ENCODE measurements around the gene PITPNC1.
A peak's percentile ranks its signal among the peaks of the same experiment; 100 is the strongest.

PITPNC1 gene

DNA sequence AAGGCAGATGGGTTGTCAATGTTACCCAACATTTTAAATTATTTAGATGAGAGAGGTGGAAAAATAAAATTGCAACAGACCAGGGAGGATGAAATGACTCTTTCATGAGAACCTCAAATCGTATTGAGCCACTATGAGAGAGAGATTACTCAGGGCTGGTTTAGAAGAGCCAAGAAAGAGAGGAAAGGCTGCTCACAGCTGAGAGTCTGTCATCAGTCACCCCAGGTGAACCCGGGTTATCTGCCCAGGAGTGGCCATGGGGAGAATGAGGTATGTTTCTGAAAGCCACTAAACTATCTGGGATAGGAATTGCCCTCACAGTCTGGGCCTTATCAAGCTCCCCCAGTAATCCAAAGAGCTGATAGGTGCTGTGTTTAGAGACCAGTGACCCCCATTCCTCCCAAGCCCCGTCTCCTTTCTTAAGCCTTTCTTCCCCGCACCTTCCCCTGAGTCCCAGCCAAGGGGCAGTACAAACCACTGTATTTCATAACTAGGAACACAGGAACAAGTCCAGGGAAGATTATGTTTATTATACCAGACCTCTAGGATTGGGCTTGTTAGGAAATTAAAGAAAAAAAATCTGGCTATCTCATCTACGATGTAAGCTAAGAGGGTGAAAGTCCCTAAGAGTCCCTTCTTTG is 181.8 kb downstream of the PITPNC1 start:
- Histone ChIP-seq H3K79me2 (ENCODE audit: low read length) (no peaks in the 10 kb centered on the region), H3K9me2 (replicated peaks; ENCODE audit: insufficient read depth, low read length) (no peaks in the 10 kb centered on the region), H3K4me1 (ENCODE audit: low read length) (no peaks in the 10 kb centered on the region), H3K27ac (ENCODE audit: low read length) (no peak overlapping the region), H4K20me1 (ENCODE audit: insufficient read depth, low read length) (no peaks in the 10 kb centered on the region), H3K27me3 (replicated peaks; ENCODE audit: insufficient read depth, low read length) (no peaks in the 10 kb centered on the region), H3K4me2 (ENCODE audit: low read depth, low read length) (no peak overlapping the region), H3F3A (ENCODE audit: insufficient read depth, low read length) (no peaks in the 10 kb centered on the region), H2AFZ (ENCODE audit: low read length) (no peak overlapping the region), H3K36me3 (replicated peaks; ENCODE audit: insufficient read depth, low read length) (no peaks in the 10 kb centered on the region), H3K4me3 (ENCODE audit: low read length) (no peak overlapping the region), H3K9ac (ENCODE audit: low read length) (no peak overlapping the region), H3K9me3 (replicated peaks; ENCODE audit: insufficient read depth, low read length) (no peaks in the 10 kb centered on the region)
- DNase-seq: no peak
- no peak for TF ChIP-seq EZH2 (optimal IDR thresholded peaks at IDR 0.05; ENCODE audit: low read depth, low read length)
- no peak for TF ChIP-seq EZH2phosphoT487 (IDR thresholded peaks at IDR 0.05; ENCODE audit: low read length)
- TF ChIP-seq, protein P1, sequence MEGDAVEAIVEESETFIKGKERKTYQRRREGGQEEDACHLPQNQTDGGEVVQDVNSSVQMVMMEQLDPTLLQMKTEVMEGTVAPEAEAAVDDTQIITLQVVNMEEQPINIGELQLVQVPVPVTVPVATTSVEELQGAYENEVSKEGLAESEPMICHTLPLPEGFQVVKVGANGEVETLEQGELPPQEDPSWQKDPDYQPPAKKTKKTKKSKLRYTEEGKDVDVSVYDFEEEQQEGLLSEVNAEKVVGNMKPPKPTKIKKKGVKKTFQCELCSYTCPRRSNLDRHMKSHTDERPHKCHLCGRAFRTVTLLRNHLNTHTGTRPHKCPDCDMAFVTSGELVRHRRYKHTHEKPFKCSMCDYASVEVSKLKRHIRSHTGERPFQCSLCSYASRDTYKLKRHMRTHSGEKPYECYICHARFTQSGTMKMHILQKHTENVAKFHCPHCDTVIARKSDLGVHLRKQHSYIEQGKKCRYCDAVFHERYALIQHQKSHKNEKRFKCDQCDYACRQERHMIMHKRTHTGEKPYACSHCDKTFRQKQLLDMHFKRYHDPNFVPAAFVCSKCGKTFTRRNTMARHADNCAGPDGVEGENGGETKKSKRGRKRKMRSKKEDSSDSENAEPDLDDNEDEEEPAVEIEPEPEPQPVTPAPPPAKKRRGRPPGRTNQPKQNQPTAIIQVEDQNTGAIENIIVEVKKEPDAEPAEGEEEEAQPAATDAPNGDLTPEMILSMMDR (IDR thresholded peaks at IDR 0.05; ENCODE audit: low read length): no peak

DNA sequence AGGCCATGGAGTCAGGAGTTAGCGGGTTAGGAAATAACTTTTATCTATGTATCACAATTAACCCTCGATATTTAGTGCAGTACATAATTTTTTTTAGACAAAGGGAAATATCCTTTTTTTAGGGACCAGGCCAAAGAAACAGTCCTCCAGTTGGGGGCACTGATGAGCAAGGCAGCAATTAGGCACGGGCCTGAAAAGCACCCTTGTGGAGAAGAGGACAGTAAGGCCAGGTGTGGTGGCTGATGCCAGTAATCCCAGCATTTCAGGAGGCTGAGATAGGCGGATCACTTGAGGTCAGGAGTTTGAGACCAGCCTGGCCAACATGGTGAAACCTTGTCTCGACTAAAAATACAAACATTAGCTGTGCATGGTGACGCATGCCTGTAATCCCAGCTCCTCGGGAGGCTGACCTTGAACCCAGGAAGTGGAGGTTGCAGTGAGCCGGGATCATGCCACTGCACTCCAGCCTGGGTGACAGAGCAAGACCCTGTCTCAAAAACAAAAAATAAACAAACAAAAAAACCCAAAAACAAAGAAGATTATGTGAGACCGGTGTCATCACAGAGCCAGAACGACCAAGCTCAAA is 182.4 kb downstream of the PITPNC1 start:
- Histone ChIP-seq H3K79me2 (ENCODE audit: low read length) (no peaks in the 10 kb centered on the region), H3K4me1 (ENCODE audit: low read length) (no peaks in the 10 kb centered on the region), H3K9me2 (replicated peaks; ENCODE audit: insufficient read depth, low read length) (no peaks in the 10 kb centered on the region), H3K4me2 (ENCODE audit: low read depth, low read length) (no peak overlapping the region), H3K9me3 (replicated peaks; ENCODE audit: insufficient read depth, low read length) (no peaks in the 10 kb centered on the region), H3F3A (ENCODE audit: insufficient read depth, low read length) (no peaks in the 10 kb centered on the region), H2AFZ (ENCODE audit: low read length) (no peak overlapping the region), H4K20me1 (ENCODE audit: insufficient read depth, low read length) (no peaks in the 10 kb centered on the region), H3K27ac (ENCODE audit: low read length) (no peak overlapping the region), H3K27me3 (replicated peaks; ENCODE audit: insufficient read depth, low read length) (no peaks in the 10 kb centered on the region), H3K9ac (ENCODE audit: low read length) (no peak overlapping the region), H3K36me3 (replicated peaks; ENCODE audit: insufficient read depth, low read length) (no peaks in the 10 kb centered on the region), H3K4me3 (ENCODE audit: low read length) (no peak overlapping the region)
- TF ChIP-seq, protein P1 (IDR thresholded peaks at IDR 0.05; ENCODE audit: low read length): peak; percentile 67
- TF ChIP-seq EZH2 (optimal IDR thresholded peaks at IDR 0.05; ENCODE audit: low read depth, low read length): no peak
- peak; percentile 44 for DNase-seq

- no peak overlapping the region for H3K4me3 ChIP-seq (ENCODE audit: low read length)
- no peaks in the 10 kb centered on the region for H3K79me2 ChIP-seq (ENCODE audit: low read length)
- no peaks in the 10 kb centered on the region for H3F3A ChIP-seq (ENCODE audit: insufficient read depth, low read length)
- no peaks in the 10 kb centered on the region for H3K27me3 ChIP-seq (replicated peaks; ENCODE audit: insufficient read depth, low read length)
- H3K9ac ChIP-seq (ENCODE audit: low read length): no peak overlapping the region
- H3K4me2 ChIP-seq (ENCODE audit: low read depth, low read length): no peak overlapping the region
- no peaks in the 10 kb centered on the region for H4K20me1 ChIP-seq (ENCODE audit: insufficient read depth, low read length)
- H3K36me3 ChIP-seq (replicated peaks; ENCODE audit: insufficient read depth, low read length): no peaks in the 10 kb centered on the region
- no peak overlapping the region for H2AFZ ChIP-seq (ENCODE audit: low read length)
- H3K4me1 ChIP-seq (ENCODE audit: low read length): no peaks in the 10 kb centered on the region
- no peaks in the 10 kb centered on the region for H3K9me2 ChIP-seq (replicated peaks; ENCODE audit: insufficient read depth, low read length)
- no peak for TF ChIP-seq EZH2phosphoT487 (IDR thresholded peaks at IDR 0.05; ENCODE audit: low read length)
- TF ChIP-seq, protein P1 (IDR thresholded peaks at IDR 0.05; ENCODE audit: low read length): no peak
- no peak overlapping the region for H3K27ac ChIP-seq (ENCODE audit: low read length)
- DNase-seq: no peak
- no peaks in the 10 kb centered on the region for H3K9me3 ChIP-seq (replicated peaks; ENCODE audit: insufficient read depth, low read length)
These were observed 184.9 kb downstream of the PITPNC1 start for GRCh38 chr17:67562005-67562404.
